Activated T-cell treated with anti-CD3 and anti-CD28 coated beads, Interleukin-2, amount 50 U/mL, for 4 hours (primary cell): ENCODE measurements around the gene BTN3A1. TPM values are rescaled to one million over a fixed set of nuclear protein-coding genes. Genes with fewer than 3 reads are reported as not detected.
"Not testable (repeated sequence)": the region's sequence is repeated elsewhere in the genome, so short reads cannot be mapped to it uniquely, and the experiment has no call there.

Experiments
- ATAC-seq, 2 donors: fragments of 200-7000 bp; cut with Tn5 transposase; one replicate each; pipeline ENCODE4 v1.10.0; 2021
- DNase-seq: peaks from one replicate; pipeline ENCODE4 v3.0.0-alpha.2; 2020
- H3K27me3 Mint-ChIP-seq: one replicate; pipeline ENCODE4 v1.8.0; 2021; ENCODE audit warnings: low read depth, mixed read lengths
- H3K36me3 Mint-ChIP-seq: one replicate; pipeline ENCODE4 v1.8.0; 2022; ENCODE audit warnings: mixed read lengths; ENCODE audit not compliant: insufficient read depth
- H3K4me1 Mint-ChIP-seq: one replicate; pipeline ENCODE4 v1.8.0; 2021; ENCODE audit warnings: low read depth, mixed read lengths
- H3K4me3 Mint-ChIP-seq: one replicate; pipeline ENCODE4 v1.8.0; 2021; ENCODE audit warnings: mild to moderate bottlenecking, moderate library complexity, mixed read lengths
- H3K9me3 Mint-ChIP-seq: one replicate; pipeline ENCODE4 v1.8.0; 2021; ENCODE audit warnings: mixed read lengths
- total RNA-seq, 3 donors: library from RNA; stranded (reverse); gene quantifications; one replicate each; pipeline ENCODE4 v1.2.1, GENCODE V29; 2021

The BTN3A1 gene
- total RNA-seq, 3 donors from 2014 or later: 9.1 to 11.9 (median 10.8) TPM

GRCh38 chr6:26454631-26455030 lies 52.6 kb downstream of the BTN3A1 start:
- DNase-seq (no peak), ATAC-seq (no peak)
- H3K4me3 Mint-ChIP-seq: no peak overlapping the region
- H3K36me3 Mint-ChIP-seq: peaks cover 20% of the 10 kb centered on the region
- no peaks in the 10 kb centered on the region for H3K9me3 Mint-ChIP-seq
- H3K4me1 Mint-ChIP-seq: peaks cover 25% of the 10 kb centered on the region
- H3K27me3 Mint-ChIP-seq: no peaks in the 10 kb centered on the region

GRCh38 chr6:26455357-26455970 lies 53.4 kb downstream of the BTN3A1 start:
- Mint-ChIP-seq H3K36me3 (peaks cover 22% of the 10 kb centered on the region), H3K4me3 (no peak overlapping the region), H3K27me3 (no peaks in the 10 kb centered on the region), H3K4me1 (peaks cover 34% of the 10 kb centered on the region), H3K9me3 (no peaks in the 10 kb centered on the region)
- no peak for DNase-seq
- ATAC-seq: no peak

- no peaks in the 10 kb centered on the region for H3K27me3 Mint-ChIP-seq
- peak; percentile 18 to 20 for ATAC-seq
- H3K36me3 Mint-ChIP-seq: peaks cover 24% of the 10 kb centered on the region
- DNase-seq: no peak
- no peaks in the 10 kb centered on the region for H3K9me3 Mint-ChIP-seq
- H3K4me3 Mint-ChIP-seq: peak overlapping the region; percentile 99
- H3K4me1 Mint-ChIP-seq: peaks cover 49% of the 10 kb centered on the region
Measured at GRCh38 chr6:26457264-26457805, 55.3 kb downstream of the BTN3A1 start.

GRCh38 chr6:26457806-26458688 lies 56.0 kb downstream of the BTN3A1 start, which contains the start of gene BTN2A1:
Gene BTN2A1 (plus strand): TSS chr6:26457955. CDS start chr6:26458637, 682 bp downstream.
- ATAC-seq (peak; percentile 98), DNase-seq (peak; percentile 50)
- H3K4me1 Mint-ChIP-seq: peaks cover 56% of the 10 kb centered on the region
- peak within 1 kb of the TSS; percentile 99 for H3K4me3 Mint-ChIP-seq
- no peaks in the 10 kb centered on the region for H3K9me3 Mint-ChIP-seq
- H3K36me3 Mint-ChIP-seq: peaks cover 27% of the 10 kb centered on the region
- no peaks in the 10 kb centered on the region for H3K27me3 Mint-ChIP-seq

GRCh38 chr6:26459023-26459810 lies 57.1 kb downstream of the BTN3A1 start:
- peaks cover 65% of the 10 kb centered on the region for H3K4me1 Mint-ChIP-seq
- no peaks in the 10 kb centered on the region for H3K27me3 Mint-ChIP-seq
- H3K9me3 Mint-ChIP-seq: no peaks in the 10 kb centered on the region
- DNase-seq (no peak), ATAC-seq (no peak)
- peaks cover 37% of the 10 kb centered on the region for H3K36me3 Mint-ChIP-seq
- H3K4me3 Mint-ChIP-seq: peak overlapping the region; percentile 73

- H3K27me3 Mint-ChIP-seq, DNase-seq, H3K9me3 Mint-ChIP-seq, ATAC-seq: not testable (repeated sequence)
- Mint-ChIP-seq H3K4me1 (peaks cover 68% of the 10 kb centered on the region), H3K4me3 (peak overlapping the region; percentile 29), H3K36me3 (peaks cover 55% of the 10 kb centered on the region)
Measured at GRCh38 chr6:26461353-26461752, 59.3 kb downstream of the BTN3A1 start.

GRCh38 chr6:26464014-26464413 lies 61.9 kb downstream of the BTN3A1 start:
- H3K36me3 Mint-ChIP-seq: peaks cover 77% of the 10 kb centered on the region
- H3K4me1 Mint-ChIP-seq: peaks cover 49% of the 10 kb centered on the region
- ATAC-seq: no peak
- H3K9me3 Mint-ChIP-seq: no peaks in the 10 kb centered on the region
- no peak for DNase-seq
- H3K4me3 Mint-ChIP-seq: no peak overlapping the region
- H3K27me3 Mint-ChIP-seq: no peaks in the 10 kb centered on the region

- Mint-ChIP-seq H3K4me1 (peaks cover 44% of the 10 kb centered on the region), H3K27me3 (no peaks in the 10 kb centered on the region), H3K4me3 (no peak overlapping the region), H3K36me3 (peaks cover 76% of the 10 kb centered on the region), H3K9me3 (no peaks in the 10 kb centered on the region)
- DNase-seq: no peak
- ATAC-seq: no peak
Measured at GRCh38 chr6:26464416-26465131, 62.5 kb downstream of the BTN3A1 start.

Other genes with a start within 250 kb of the BTN3A1 start
- gene BTN3A2, start 37.1 kb upstream of the BTN3A1 start, total RNA-seq: 10 to 100 TPM; 24.9 to 41.2 (median 31.0) TPM
- 10 to 100 TPM in 1 of 3 donors, 1 to 10 TPM in 2; 9.0 to 10.3 (median 9.0) TPM for gene BTN2A2, start 19.2 kb upstream of the BTN3A1 start, total RNA-seq
- 10 to 100 TPM; 11.5 to 13.9 (median 11.8) TPM for gene BTN3A3, start 38.2 kb downstream of the BTN3A1 start, total RNA-seq
- gene BTN2A1, start 55.7 kb downstream of the BTN3A1 start, total RNA-seq: 10 to 100 TPM; 12.1 to 15.9 (median 12.5) TPM
- under 1 TPM in 1 of 3 donors, not detected in 2; 0.10 TPM for gene BTN1A1, start 98.0 kb downstream of the BTN3A1 start, total RNA-seq
- gene HMGN4, start 136.1 kb downstream of the BTN3A1 start, total RNA-seq: 10 to 100 TPM; 63.4 to 73.4 (median 72.0) TPM
- 10 to 100 TPM; 49.2 to 51.1 (median 49.5) TPM for gene ABT1, start 194.7 kb downstream of the BTN3A1 start, total RNA-seq